NK-92 treated with Interleukin-12 subunit alpha and Interleukin-12 subunit beta, amount 100 ng/mL, for 24 hours (cell line): ENCODE measurements around the gene NABP1.

Experiments used
- DNase-seq: peaks from one replicate; lab custom pipeline; 2025; lab: John Stamatoyannopoulos, UW

Gene NABP1

GRCh38 chr2:191680639-191681038 lies 2.7 kb downstream of the NABP1 start:
- DNase-seq = no peak

DNA sequence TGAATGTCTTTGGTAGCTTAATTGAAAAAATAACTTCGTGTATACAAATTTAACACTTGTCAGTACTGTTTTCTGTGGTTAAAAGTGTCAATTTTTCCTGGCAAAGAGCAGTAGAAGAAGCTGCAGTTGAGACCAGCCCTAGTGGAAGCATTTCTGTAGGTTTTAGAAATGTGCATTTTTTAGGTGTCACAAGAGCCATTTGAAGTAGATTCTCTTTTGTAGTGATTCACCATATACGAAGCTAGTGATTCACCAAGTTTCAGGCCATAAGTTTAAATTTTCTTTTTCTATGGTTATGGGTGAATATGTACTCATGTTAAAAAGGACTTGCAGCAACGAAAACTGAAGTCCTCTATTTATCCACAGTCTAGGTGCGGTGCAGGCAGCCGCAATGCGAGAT lies 4.2 kb downstream of the NABP1 start:
- DNase-seq = no peak

GRCh38 chr2:191686066-191686465 lies 8.1 kb downstream of the NABP1 start:
- no peak for DNase-seq

DNA sequence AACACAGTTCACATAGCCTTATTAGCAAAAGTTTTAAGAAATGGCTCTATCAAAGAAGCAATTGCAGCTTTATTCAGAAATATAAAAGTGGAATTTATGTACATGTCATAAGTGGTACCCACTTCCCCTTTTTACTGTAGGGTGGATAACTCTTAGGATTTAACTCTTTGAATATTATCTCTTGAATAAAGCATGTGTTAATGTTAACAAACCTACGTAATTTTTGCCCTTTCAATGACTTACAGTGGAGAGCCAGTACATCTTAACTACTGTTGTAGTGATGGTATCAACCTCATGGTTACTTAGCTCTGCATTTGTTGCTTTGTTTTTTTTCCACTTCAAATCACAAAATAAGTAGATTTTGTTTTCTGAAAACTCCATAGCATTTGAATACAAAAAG lies 8.8 kb downstream of the NABP1 start:
- no peak for DNase-seq

- DNase-seq = no peak
These were observed 9.9 kb downstream of the NABP1 start for GRCh38 chr2:191687867-191688266.

- DNase-seq = no peak
These were observed 11.2 kb downstream of the NABP1 start for GRCh38 chr2:191688934-191689695.

- no peak for DNase-seq
These were observed 12.4 kb downstream of the NABP1 start for GRCh38 chr2:191690327-191690726.

DNA sequence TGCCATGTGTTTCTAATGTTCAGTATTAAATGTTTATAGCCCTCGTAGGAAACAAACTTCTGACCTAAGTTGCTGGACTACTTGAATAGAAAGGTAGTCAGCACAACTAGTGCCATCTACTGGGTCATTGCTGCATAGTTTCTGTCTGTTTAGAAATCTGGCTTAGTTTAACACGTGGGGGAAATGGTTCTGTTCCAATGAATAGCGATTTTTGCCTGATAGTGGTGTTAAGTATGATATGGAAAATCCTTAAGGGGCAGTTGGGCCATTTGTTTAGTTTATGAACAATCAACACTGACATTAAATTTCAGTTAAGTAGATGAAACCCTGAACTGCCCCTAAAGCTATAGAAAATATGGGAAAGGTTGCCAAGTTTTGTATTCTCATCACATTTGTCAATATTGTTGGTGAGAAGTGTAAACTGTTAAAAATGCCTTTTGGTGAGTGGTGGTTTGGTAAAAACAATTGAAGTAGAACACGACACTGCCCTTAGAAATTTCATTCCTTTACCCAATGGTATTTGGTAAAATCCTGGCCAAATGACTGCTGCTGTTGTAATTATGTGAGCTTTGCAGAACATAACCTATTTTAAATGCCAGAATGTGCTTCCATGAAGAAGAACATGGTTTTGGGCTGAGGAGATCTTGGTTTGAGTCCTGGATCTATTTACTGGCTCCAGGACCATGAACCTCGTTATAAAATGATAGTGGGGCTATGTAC lies 13.2 kb downstream of the NABP1 start:
- no peak for DNase-seq

DNA sequence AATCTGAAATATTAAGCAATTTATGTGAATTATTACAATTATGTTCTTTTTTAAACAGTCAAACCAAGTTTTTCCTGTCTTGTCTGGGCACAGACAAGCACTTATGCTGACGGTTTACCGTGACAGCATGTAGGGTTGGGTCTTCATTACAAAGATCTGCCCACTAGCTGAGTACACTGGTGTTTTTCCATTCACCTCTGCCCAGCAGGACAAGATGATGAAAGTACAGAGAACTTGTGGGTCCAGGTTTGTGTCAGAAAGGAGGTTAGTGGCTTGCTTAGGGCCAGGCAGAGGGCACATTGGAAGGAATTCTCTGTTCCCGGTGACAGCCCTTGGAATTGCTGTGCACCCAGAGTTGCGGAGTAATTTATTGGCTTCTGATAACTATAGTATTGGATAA lies 14.0 kb downstream of the NABP1 start:
- DNase-seq = no peak

DNA sequence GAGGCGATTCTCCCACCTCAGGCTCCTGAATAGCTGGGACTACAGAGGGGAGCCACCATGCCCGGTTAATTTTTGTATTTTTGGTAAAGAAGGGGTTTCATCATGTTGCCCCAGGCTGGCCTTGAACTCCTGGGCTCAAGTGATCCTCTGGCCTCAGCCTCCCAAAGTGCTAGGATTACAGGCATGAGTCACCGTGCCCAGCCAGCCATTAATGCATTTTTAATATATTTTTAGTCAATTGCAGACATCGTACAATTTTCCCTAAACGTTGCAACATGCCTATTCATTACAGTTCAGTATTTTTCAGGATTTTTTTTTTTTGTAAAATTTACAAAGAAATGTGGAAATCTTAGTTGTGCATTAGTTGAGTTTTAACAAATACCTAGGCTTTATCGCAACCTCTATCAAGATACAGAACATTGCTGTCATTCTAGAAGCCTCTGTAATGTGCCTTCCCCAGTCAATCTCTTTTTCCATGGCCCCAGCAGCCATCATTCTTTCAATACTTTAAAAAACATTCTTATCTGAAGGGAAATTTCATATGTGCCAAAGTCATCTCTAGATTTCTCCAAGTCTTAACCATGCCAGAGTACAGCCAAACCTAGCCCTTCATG lies 14.7 kb downstream of the NABP1 start:
- DNase-seq = no peak

GRCh38 chr2:191693166-191693565 lies 15.2 kb downstream of the NABP1 start:
- DNase-seq = no peak

GRCh38 chr2:191693778-191694177 lies 15.8 kb downstream of the NABP1 start:
- DNase-seq = no peak

GRCh38 chr2:191696001-191696400 lies 18.1 kb downstream of the NABP1 start:
- DNase-seq = no peak

DNA sequence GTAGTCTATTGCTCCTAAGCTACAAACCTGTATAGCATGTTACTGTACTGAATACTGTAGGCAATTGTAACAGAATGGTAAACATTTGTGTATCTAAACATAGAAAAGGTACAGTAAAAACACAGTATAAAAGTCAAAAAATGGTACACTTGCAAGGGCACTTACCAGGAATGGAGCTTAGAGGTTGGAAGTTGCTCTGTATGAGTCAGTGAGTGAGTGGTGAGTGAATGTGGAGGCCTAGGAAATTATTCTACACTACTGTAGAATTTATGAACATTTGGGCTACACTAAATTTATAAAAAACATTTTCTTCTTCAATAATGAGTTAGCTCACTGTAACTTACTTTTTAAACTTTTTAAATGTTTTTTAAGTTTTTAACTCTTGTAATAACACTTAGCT lies 19.0 kb downstream of the NABP1 start:
- no peak for DNase-seq

DNA sequence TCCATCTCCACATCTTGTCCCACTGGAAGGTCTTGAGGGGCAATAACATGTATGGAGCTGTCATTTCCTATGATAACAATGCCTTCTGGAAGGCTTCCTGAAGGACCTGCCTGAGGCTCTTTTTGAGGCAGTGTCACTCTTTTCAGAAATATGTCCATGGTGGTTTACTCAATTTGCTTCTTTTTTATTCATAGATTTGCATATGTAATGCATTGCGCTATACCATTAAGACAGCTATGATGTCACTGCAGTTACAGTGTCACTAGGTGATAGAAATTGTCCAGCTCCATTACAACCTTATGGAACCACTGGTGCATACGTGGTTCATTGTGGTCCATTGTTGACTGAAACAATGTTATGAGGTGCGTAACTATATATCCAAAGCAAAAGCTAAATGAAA lies 19.9 kb downstream of the NABP1 start:
- DNase-seq = no peak

DNA sequence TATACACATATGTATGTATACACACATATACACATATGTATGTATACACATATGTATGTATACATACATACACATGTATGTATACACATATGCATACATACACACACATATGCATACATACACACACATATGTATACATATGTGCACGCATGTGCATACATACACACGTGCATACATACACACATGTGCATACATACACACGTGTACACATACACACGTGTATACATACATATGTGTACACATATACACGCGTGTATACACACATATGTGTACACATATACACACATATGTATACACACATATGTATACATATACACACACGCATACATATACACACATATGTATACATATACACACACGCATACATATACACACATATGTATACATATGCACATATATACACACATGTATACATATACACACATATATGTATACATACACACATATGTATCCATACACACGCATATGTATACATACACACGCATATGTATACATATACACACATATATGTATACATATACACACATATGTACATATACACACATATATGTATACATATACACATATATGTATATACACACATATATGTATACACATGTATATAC lies 21.5 kb downstream of the NABP1 start:
- DNase-seq = no peak

GRCh38 chr2:191701029-191701428 lies 23.1 kb downstream of the NABP1 start:
- no peak for DNase-seq

DNA sequence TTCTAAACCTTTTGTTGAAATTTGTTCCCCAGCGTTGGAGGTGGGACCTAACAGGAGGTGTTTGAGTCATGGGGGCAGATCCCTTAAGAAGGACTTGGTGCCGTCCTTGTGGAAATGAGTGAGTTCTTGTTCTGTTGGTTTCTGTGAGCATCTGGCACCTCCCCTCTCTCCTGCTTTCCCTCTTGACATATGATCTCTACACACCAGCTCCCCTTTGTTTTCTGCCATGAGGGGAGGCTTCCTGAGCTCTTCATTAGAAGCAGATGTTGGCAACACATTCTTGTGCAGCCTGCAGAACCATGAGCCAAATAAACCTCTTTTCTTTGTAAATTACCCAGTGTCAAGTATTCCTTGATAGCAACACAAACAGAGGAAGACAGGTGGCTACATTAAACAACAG lies 23.8 kb downstream of the NABP1 start:
- no peak for DNase-seq

GRCh38 chr2:191703079-191703725 lies 25.3 kb downstream of the NABP1 start:
- no peak for DNase-seq

DNA sequence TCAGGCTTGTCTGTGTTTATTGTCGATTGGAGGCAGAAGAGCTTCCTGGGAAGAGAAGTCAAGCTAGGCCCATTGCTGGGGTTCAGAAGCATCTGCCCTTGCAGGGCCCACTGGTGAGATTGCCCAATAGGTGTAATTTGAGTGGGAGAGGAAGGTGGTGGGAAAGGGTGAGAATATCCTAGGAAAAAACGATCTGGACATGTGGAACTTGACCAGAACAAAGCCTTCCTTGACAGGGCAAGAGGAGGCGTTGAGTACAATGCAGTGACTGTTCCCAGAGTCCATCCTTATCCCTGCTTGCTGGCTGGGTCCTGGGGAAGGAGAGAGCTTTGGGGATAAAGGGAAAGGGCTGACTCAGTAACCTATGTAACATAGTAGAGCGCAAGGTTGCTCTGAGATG lies 27.1 kb downstream of the NABP1 start:
- DNase-seq = no peak

DNA sequence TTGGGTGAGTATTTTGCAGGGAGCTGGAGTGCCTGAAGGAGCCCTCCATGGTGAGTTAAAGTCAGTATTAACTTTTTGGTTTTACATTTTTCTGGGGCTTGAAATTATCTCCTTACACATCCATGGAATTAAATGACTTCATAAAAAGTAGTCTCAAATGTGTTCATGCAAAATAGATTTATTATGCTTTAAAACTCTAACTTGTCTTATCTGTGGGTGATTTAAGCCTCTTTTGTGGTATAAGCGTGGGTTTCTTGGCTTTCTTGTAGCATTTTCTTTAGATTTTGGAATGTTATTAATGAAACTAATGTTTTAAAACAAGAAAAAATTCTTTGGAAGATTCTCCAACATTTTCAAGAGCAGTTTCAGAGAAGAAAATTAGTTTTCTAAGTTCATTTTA lies 27.8 kb downstream of the NABP1 start:
- no peak for DNase-seq

DNA sequence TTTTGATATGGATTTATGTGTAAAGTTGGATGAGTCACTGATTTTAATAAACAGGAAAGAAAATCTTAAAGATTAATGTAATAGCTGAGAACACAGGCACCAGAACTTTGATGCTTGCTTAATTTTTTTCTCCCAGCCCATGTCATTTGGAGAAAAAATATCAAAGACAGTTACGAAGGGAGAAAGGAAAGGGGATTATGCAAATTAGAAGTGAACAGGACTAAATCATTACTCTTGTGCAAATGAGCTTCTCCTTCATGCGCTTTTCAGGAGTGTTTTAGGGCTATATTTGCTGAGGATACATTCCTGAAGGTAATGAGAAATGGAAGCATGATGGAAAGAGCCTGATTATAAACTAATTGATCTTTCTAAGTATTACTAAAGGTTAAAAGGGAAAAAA lies 28.9 kb downstream of the NABP1 start:
- DNase-seq = no peak
